Loucy (cell line): ENCODE results near the gene NHLRC2.

Experiments used
- EZH2phosphoT487 ChIP-seq: fragments of 200-600 bp; IDR thresholded peaks from 2 replicates; pipeline ENCODE4 v1.6.1; 2018; ENCODE audit warnings: antibody characterized with exemption, mild to moderate bottlenecking, moderate library complexity, borderline replicate concordance
- TF ChIP-seq, protein P1 (sequence below): fragments of 200-600 bp; sonication (generic); conservative IDR thresholded peaks from 2 replicates; pipeline ENCODE4 v1.5.1; 2014; ENCODE audit warnings: mild to moderate bottlenecking, antibody characterized with exemption, low read length

DNA sequence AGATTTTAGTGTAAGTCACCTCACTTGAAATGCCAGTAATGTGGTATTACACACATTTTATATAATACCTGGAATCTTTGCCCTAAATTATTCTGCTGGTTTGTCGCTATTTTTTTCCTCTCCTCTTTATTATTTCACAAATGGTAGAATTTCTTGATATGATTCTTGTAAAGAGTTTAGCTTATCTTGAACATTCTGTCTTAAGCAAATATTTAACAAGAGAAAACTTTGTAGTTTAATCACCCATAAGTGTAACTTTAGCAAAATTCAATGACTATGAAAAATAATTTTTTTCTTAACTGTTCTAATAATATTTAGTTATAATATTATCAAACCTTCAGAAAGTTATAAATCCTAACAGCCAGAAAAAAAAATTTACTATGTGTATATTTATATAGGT is 56.7 kb downstream of the NHLRC2 start:
- TF ChIP-seq, protein P1, sequence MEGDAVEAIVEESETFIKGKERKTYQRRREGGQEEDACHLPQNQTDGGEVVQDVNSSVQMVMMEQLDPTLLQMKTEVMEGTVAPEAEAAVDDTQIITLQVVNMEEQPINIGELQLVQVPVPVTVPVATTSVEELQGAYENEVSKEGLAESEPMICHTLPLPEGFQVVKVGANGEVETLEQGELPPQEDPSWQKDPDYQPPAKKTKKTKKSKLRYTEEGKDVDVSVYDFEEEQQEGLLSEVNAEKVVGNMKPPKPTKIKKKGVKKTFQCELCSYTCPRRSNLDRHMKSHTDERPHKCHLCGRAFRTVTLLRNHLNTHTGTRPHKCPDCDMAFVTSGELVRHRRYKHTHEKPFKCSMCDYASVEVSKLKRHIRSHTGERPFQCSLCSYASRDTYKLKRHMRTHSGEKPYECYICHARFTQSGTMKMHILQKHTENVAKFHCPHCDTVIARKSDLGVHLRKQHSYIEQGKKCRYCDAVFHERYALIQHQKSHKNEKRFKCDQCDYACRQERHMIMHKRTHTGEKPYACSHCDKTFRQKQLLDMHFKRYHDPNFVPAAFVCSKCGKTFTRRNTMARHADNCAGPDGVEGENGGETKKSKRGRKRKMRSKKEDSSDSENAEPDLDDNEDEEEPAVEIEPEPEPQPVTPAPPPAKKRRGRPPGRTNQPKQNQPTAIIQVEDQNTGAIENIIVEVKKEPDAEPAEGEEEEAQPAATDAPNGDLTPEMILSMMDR = no peak
- TF ChIP-seq EZH2phosphoT487 = no peak
